Islet of Langerhans (tissue), 1 donor: ENCODE results near the gene TMEM217.

Experiments used
- FAIRE-seq: peaks from one replicate; lab custom pipeline; 2011; peaks lifted over from hg19 to GRCh38; lab: Jason Lieb, UNC

The TMEM217 gene

DNA sequence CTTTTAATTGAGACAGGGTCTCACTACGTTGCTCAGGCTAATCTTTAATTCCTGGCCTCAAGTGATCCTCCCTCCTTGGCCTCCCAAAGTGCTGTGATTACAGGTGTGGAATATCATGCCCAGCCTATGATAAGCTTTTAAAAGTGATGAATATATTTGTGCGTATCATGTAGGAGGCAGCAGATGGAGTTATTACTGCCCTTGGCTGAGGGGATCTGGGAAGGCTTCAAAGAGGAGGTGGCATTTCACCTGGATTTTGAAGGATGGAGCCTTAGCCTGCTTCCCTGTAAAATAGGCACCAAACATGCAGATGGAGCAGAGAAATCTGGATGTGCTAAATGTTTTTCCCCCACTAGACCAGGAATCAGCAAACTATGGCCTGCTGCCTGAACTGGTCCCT is 77.9 kb downstream of the TMEM217 start:
- no peak for FAIRE-seq

DNA sequence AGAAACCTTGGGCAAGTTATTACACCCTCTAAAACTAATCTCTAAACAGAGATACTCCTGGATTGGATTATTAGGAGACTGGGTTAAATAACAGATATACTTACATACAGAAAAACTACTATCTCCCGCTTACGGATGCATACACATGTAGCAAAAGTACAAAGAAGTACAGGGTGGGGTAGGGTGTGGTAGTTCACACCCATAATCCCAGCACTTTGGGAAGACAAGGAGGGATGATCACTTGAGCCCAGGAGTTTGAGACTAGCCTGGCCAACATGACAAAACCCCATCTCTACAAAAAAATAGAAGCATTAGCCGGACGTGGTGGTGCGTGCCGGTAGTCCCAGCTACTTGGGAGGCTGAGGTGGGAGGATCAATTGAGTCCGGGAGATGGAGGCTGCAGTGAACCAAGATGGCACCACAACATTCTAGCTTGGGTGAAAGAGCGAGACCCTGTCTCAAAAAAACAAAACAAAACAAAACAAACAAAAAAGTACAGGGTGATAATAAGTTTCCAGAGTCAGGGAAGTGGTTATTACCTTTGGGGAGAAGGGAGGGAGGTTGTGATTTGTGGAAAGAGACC is 79.9 kb downstream of the TMEM217 start:
- no peak for FAIRE-seq

DNA sequence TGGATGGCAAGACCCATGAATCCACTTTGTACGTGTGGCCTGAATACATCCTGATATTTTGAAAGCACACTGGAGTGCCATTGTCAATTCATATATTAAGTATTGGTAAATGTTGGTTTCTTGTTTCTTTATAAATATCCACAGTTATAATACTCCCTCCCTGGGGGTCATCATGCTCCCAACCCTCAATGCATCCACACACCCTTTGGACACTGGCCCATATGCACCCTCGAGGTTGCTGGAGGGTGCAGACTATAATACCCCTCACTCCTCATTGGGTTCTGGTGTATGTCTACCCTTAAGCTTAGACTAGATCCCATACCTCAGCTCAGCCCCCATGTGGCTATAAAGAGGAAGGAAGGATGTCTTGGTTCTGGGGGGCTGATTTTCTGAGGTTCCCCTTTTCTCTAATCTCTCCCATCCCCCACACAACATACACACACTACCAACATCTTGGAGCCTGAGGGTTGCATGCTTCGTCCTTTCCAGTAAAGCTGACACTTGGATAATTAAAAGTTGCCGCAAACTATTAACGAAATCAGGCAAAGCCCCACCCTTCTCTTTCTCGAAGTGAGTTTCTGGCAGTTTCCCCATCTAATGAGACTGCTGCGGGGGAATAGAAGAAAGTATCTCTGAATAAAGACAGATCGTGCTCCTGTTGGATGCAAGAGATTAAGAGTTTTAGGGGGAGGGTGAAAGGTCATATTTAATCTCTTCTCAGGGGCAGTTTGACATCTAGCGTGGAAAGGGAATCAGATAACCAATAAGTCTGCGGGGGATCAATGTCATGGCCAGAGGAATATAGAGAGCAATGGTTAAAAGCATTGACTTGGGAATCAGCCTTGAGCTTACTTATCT is 80.6 kb downstream of the TMEM217 start:
- no peak for FAIRE-seq

GRCh38 chr6:37176268-37177076 is 81.5 kb downstream of the TMEM217 start:
- no peak for FAIRE-seq

DNA sequence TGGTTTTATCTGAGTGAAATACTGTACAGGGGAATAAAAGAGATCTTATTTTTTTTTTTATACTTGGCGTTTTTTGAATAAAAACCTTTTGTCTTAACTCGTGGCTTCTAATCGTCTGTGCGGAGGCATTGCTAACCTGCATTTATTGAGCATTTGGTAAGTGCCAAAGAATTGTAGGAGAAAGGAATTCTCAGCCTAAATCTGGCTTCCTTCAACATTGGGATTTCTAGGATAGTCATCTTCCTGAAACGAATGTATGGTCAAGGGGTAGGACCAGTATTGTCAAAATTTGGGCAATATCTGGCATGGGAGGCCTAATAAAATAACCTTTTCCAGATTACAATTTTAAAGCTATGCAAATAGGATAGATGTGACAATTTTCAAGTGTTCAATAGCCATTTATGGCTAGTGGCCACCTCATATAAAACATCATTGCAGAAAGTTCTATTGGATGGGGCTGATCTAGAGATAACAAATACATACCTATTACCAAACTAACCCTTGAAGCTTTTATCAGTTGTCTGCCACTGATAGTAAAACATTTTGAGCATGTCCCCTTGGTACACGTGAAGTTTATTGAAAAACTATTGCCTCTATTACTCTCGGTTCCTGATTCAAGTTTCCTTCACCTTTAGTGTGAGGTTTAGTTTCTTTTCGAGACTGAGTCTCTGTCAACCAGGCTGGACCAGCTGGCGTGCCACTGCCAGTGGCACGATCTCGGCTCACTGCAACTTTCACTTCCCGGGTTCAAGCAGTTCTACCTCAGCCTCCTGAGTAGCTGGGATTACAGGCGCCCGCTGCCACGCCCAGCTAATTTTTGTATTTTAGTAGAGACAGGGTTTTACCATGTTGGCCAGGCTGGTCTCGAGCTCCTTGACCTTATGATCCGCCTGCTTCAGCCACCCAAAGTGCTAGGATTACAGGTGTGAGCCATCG is 82.3 kb downstream of the TMEM217 start:
- FAIRE-seq = no peak

GRCh38 chr6:37174515-37175331 is 83.2 kb downstream of the TMEM217 start:
- no peak for FAIRE-seq

DNA sequence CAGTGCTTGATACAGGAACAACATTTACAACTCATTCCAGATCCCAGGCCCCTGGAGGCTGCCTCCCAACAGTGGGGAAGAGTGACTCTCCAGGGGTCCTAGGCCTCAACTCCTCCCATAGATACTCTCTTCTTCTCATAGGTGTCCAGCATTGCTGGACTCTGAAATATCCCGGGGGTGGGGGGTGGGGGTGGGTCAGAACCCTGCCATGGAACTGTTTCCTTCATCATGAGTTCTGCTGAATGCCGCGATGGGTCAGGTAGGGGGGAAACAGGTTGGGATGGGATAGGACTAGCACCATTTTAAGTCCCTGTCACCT is 83.8 kb downstream of the TMEM217 start:
- no peak for FAIRE-seq

DNA sequence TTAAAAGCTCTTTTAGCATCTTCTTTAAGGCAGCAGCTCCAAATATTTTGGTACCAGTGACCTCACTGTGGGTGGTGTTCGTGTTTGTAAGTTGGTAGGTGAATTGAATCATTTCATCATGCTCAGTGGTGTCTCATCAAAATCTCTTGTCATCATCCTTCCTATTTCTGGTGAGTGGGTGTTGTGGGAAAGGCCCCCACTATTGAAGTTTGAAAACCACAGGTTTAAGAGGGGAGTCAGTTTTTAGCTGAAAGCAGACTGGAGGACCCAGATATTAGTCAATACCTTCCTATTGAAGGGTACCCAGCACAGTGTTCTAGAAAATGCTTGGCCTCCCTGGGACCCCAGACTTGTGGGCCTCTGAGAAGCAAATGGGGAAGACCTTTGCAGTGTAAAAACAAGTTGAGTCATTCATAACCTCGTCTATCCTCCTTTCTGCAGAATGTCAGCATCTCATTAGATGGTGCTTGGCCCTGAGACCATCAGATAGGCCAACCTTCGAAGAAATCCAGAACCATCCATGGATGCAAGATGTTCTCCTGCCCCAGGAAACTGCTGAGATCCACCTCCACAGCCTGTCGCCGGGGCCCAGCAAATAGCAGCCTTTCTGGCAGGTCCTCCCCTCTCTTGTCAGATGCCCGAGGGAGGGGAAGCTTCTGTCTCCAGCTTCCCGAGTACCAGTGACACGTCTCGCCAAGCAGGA is 84.3 kb downstream of the TMEM217 start:
- no peak for FAIRE-seq

- FAIRE-seq = no peak
Observed at GRCh38 chr6:37172912-37173492, 84.9 kb downstream of the TMEM217 start.

GRCh38 chr6:37171970-37172812 is 85.8 kb downstream of the TMEM217 start:
- FAIRE-seq = peak; percentile 41

GRCh38 chr6:37171201-37171969 is 86.6 kb downstream of the TMEM217 start:
- FAIRE-seq = no peak

DNA sequence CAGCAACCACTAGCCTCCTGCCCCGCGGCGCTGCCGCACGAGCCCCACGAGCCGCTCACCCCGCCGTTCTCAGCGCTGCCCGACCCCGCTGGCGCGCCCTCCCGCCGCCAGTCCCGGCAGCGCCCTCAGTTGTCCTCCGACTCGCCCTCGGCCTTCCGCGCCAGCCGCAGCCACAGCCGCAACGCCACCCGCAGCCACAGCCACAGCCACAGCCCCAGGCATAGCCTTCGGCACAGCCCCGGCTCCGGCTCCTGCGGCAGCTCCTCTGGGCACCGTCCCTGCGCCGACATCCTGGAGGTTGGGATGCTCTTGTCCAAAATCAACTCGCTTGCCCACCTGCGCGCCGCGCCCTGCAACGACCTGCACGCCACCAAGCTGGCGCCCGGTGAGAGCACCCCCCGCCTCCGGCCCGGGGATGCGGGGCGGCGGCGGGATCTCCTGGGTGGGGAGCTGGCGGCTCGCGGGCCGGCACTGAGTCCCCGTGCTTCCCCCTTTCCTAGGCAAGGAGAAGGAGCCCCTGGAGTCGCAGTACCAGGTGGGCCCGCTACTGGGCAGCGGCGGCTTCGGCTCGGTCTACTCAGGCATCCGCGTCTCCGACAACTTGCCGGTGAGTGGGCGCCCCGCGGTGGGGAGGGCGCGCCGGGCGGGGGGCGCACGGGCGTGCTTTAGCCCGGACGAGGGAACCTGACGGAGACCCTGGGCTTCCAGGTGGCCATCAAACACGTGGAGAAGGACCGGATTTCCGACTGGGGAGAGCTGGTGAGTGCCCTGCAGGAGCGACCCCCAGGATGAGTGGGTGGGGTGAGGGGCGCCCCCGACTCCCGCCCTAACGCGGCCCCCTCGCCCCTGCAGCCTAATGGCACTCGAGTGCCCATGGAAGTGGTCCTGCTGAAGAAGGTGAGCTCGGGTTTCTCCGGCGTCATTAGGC is 87.4 kb downstream of the TMEM217 start:
- FAIRE-seq = no peak

DNA sequence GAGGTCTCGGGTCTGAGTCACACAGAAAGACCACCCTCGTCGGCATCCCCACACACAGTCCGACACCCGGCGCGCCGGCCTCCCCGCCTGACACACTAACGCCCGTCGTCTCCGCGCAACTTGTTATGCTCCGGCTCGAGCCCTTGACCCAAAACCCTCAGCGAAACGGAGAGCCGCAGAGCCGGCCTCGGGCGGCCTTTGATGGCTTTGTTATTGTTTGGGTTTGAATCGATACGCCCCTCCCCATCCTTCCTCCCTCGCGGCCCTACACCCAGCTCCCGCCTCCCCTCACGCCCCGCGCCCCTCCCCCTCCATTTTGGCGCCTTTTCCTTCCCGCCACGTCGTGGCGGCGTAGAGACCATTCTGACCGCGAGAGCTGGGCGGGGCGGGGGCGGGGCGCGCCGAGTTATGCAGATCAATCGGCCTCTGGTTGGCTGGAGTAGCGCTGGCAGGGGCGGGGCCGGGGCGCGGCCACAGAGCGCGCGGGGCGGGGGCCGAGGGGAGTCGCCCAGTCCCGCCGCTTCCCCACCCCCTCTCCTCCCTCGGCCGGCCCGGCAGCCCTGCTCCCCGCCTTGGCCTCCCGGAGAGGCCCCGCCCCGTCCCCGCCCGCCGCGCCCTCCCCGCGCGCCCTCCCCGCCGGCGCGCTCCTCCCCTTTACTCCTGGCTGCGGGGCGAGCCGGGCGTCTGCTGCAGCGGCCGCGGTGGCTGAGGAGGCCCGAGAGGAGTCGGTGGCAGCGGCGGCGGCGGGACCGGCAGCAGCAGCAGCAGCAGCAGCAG is 88.3 kb downstream of the TMEM217 start, which contains the start of gene PIM1:
PIM1 (plus strand) TSS at position 657 of the 777 bp plus-strand sequence. CDS start 424 bp downstream, outside the sequence.
- no peak for FAIRE-seq

DNA sequence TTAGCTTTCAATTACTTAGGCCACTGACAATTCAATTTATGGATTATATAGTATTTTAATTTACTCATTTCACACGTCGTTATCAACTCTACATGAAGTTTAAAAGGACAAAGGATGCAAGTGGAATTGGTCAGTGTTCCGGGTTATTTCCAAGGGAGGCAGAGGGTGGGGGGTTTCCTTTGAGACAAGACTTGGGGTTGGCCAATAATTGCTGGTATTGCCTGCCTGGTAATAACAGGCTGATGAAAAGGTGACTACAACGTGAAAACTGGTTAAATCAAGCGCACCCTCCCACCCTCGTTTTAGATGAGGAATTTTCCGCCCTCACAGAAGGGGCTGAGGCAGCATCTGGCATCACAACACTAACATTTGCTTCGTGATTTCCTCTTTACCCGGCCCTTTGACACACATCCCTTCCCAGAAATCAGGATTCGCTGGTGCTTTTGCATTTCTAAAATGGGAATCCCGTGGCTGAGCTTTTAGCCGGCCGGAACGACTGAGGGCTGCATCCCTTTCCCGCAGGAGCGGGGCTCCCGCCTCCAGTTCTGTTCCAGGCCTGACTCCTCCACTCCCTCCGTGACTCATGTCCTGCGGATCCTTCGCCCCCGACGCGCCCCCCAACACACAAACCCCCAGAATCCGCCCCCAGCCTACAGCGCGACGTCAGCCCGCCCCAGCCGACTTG is 89.0 kb downstream of the TMEM217 start:
- FAIRE-seq = no peak

DNA sequence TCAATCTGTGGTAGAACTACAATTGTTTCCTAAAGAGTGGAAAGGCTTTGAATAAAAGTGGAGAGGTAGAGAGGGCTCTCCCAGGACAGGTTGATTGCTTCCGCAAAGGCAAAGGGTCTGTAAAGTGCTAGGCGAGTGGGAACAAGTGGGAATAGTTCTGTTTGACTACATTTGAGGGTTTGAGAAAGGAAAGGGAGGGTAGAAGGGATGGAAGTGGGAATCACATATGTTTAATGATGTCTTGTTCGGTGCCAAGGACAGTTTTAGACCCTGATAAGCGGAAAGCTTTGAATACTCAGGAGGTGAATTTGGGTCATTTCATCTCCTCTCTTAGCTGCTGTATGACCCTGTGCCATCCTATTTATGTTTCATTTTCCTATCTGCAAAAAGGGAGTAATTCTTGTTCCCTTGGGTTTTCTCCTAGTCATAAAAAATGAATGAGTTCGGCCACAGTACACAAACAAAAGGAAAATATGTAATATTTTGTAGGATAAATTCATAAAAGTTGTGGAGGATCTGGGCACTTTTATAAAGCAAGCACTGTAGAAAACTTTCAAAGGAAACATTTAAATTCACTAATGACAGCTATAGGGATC is 89.7 kb downstream of the TMEM217 start:
- FAIRE-seq = no peak
